Neuronal stem cell (in vitro differentiated cells): ENCODE data around the gene TRAF2.
A peak's percentile ranks its signal among the peaks of the same experiment; 100 is the strongest.

ENCODE experiments used
- DNase-seq: peaks from one replicate; pipeline ENCODE4 v3.0.0-alpha.2; 2013; ENCODE audit warnings: low spot score
- H2AFZ ChIP-seq: one replicate; pipeline ENCODE4 v1.6.1; 2013; ENCODE audit warnings: mild to moderate bottlenecking, low read length, inconsistent platforms
- H2AK5ac ChIP-seq: 2 replicates; pipeline ENCODE4 v1.6.1; 2013; ENCODE audit warnings: low read depth, mild to moderate bottlenecking, inconsistent platforms, low read length, moderate library complexity, mixed read lengths
- H2BK120ac ChIP-seq: 2 replicates; pipeline ENCODE4 v1.6.1; 2013; ENCODE audit warnings: low read depth, mild to moderate bottlenecking, inconsistent platforms, low read length, moderate library complexity, mixed read lengths
- H2BK12ac ChIP-seq: one replicate; pipeline ENCODE4 v1.6.1; 2013; ENCODE audit warnings: low read length, inconsistent platforms
- H2BK15ac ChIP-seq: 2 replicates; pipeline ENCODE4 v1.6.1; 2013; ENCODE audit warnings: mild to moderate bottlenecking, low read length, inconsistent platforms, mixed read lengths
- H2BK5ac ChIP-seq: one replicate; pipeline ENCODE4 v1.6.1; 2013; ENCODE audit warnings: inconsistent platforms, mild to moderate bottlenecking, low read length, moderate library complexity
- H3K14ac ChIP-seq: one replicate; pipeline ENCODE4 v1.6.1; 2013; ENCODE audit warnings: low read length, inconsistent platforms
- H3K18ac ChIP-seq: 2 replicates; pipeline ENCODE4 v1.6.1; 2013; ENCODE audit warnings: low read length, inconsistent platforms
- H3K23ac ChIP-seq: 2 replicates; pipeline ENCODE4 v1.6.1; 2013; ENCODE audit warnings: low read depth, mild to moderate bottlenecking, mixed read lengths, low read length, inconsistent platforms; ENCODE audit not compliant: poor library complexity
- H3K27ac ChIP-seq: replicated peaks from 3 replicates; pipeline ENCODE4 v1.5.1; 2013; ENCODE audit warnings: low read length, inconsistent platforms
- H3K27me3 ChIP-seq, 3 experiments: 2 replicates each; pipeline ENCODE4 v1.6.1; 2013; ENCODE audit warnings: low read length in 3 of 3, mild to moderate bottlenecking in 2 of 3, inconsistent platforms in 1 of 3, low read depth in 1 of 3, mixed read lengths in 1 of 3, moderate library complexity in 1 of 3; ENCODE audit not compliant: control insufficient read depth in 3 of 3, insufficient read depth in 3 of 3
- H3K36me3 ChIP-seq, 2 donors: replicated peaks in 1 of 2; 2 replicates each; pipeline ENCODE4 v1.6.1; 2013; ENCODE audit warnings: low read length in 2 of 2; ENCODE audit not compliant: control insufficient read depth in 2 of 2, insufficient read depth in 2 of 2
- H3K4ac ChIP-seq: 2 replicates; pipeline ENCODE4 v1.6.1; 2013; ENCODE audit warnings: inconsistent platforms, mild to moderate bottlenecking, low read length, moderate library complexity
- H3K4me1 ChIP-seq, 2 donors: 1 replicate in 1 of 2; 2 replicates in 1 of 2; pipeline ENCODE4 v1.6.1; 2013; ENCODE audit warnings: low read length in 2 of 2, low read depth in 1 of 2; ENCODE audit not compliant: control insufficient read depth in 2 of 2, insufficient read depth in 1 of 2
- H3K4me2 ChIP-seq: one replicate; pipeline ENCODE4 v1.6.1; 2013; ENCODE audit warnings: mild to moderate bottlenecking, low read length, inconsistent platforms; ENCODE audit not compliant: insufficient read depth, poor library complexity, severe bottlenecking
- H3K4me3 ChIP-seq, 2 donors: 2 replicates each; pipeline ENCODE4 v1.5.1; 2013; ENCODE audit warnings: low read length in 2 of 2, mild to moderate bottlenecking in 2 of 2, inconsistent platforms in 1 of 2, moderate library complexity in 1 of 2
- H3K79me1 ChIP-seq: one replicate; pipeline ENCODE4 v1.6.1; 2013; ENCODE audit warnings: low read depth, mild to moderate bottlenecking, inconsistent platforms, low read length, moderate library complexity
- H3K9ac ChIP-seq: one replicate; pipeline ENCODE4 v1.6.1; 2013; ENCODE audit warnings: mild to moderate bottlenecking, low read depth, low read length, inconsistent platforms; ENCODE audit not compliant: poor library complexity
- H3K9me3 ChIP-seq, 2 donors: replicated peaks in 1 of 2; 2 replicates each; pipeline versions ENCODE3 to v1.6.1; 2013; ENCODE audit warnings: low read length in 2 of 2, mild to moderate bottlenecking in 2 of 2, inconsistent platforms in 1 of 2, low read depth in 1 of 2, mixed read lengths in 1 of 2, moderate library complexity in 1 of 2; ENCODE audit not compliant: control insufficient read depth in 2 of 2, insufficient read depth in 1 of 2
- H4K8ac ChIP-seq: one replicate; pipeline ENCODE4 v1.6.1; 2013; ENCODE audit warnings: low read depth, mild to moderate bottlenecking, inconsistent platforms, low read length, moderate library complexity
- H4K91ac ChIP-seq: one replicate; pipeline ENCODE4 v1.6.1; 2013; ENCODE audit warnings: low read length, low read depth, mild to moderate bottlenecking, inconsistent platforms; ENCODE audit not compliant: poor library complexity
- WGBS, 2 donors: extraction: QIAGEN DNeasy Blood & Tissue Kit; methylation state at CpG; one replicate each; pipeline ENCODE4 v1.1.7; 2013; ENCODE audit warnings: missing lambda C conversion rate in 2 of 2, mixed read lengths in 1 of 2; ENCODE audit not compliant: insufficient read length in 2 of 2, insufficient replicate concordance in 1 of 2; ENCODE audit errors: extremely low coverage in 2 of 2; 5-methylcytosine and 5-hydroxymethylcytosine counted together

TRAF2 gene

DNA sequence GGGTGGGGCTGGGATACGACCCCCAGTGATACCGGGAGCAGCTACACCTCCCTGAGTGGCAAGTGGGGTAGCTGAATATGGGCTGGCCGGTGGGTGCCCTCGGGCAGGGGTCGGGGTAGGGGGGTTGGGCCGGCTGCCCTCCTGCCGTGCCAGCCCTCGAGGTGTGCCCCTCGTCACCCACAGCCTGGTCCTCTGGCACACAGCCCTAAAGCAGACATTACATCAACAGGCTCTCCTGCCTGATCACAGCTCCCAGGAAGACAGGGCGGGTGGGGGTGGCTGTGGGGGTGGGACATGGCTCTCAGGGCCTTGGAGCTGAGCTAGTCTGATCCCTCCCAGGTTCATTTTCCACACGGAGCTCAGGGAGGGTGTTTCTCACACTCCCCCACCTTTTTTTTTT is 35.0 kb downstream of the TRAF2 start:
- Histone ChIP-seq H3K23ac (no peak overlapping the region), H3K4me1 (no peaks in the 10 kb centered on the region), H3K79me1 (peaks cover 4% of the 10 kb centered on the region), H4K8ac (no peak overlapping the region), H3K18ac (no peak overlapping the region), H2AFZ (no peak overlapping the region), H2BK5ac (no peak overlapping the region), H4K91ac (no peak overlapping the region), H3K4ac (no peak overlapping the region), H3K27me3 (no peaks in the 10 kb centered on the region), H3K14ac (no peak overlapping the region), H3K4me2 (no peak overlapping the region), H2BK120ac (no peak overlapping the region), H3K36me3 (peaks cover 52 to 84% of the 10 kb centered on the region in 2 donors), H3K27ac (no peak overlapping the region), H3K9me3 (no peaks in the 10 kb centered on the region), H3K4me3 (no peak overlapping the region), H2AK5ac (no peak overlapping the region), H2BK12ac (no peak overlapping the region), H3K9ac (no peak overlapping the region), H2BK15ac (no peak overlapping the region)
- DNase-seq: no peak
- WGBS, 2 donors: no CpG with 5 or more reads among the region's 11 CpGs

DNA sequence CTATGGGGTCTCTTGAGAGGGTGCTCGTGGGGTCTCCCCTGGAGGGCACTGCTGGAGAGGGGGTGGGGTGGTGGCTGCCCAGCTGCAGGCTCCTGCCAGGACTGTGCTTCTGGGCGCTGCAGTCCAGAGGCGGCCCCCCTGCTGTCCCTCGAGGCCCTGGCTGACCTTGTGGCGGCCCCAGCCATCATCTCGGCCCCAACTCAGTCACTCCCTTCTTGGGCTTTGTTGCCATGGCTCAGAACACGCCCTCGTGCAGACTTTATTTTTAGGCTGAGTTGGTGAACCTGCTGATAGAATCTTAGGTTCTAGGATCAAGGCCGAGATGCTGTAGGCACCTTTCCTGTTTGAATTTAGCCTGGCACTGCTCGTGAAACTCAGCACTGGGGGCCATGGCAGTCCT is 35.4 kb downstream of the TRAF2 start:
- H3K4me2 ChIP-seq: no peak overlapping the region
- no peak overlapping the region for H2BK5ac ChIP-seq
- peaks cover 5% of the 10 kb centered on the region for H3K79me1 ChIP-seq
- H3K14ac ChIP-seq: no peak overlapping the region
- WGBS, 2 donors: no CpG with 5 or more reads among the region's 10 CpGs
- no peak overlapping the region for H3K4ac ChIP-seq
- no peak overlapping the region for H3K9ac ChIP-seq
- no peaks in the 10 kb centered on the region for H3K4me1 ChIP-seq
- H2BK15ac ChIP-seq: no peak overlapping the region
- H2BK120ac ChIP-seq: no peak overlapping the region
- H2BK12ac ChIP-seq: no peak overlapping the region
- no peak overlapping the region for H4K8ac ChIP-seq
- H3K9me3 ChIP-seq: no peaks in the 10 kb centered on the region
- no peak overlapping the region for H3K27ac ChIP-seq
- H3K18ac ChIP-seq: no peak overlapping the region
- H3K27me3 ChIP-seq: no peaks in the 10 kb centered on the region
- peaks cover 51 to 84% of the 10 kb centered on the region in 2 donors for H3K36me3 ChIP-seq
- peak overlapping the region; percentile 43 for H3K23ac ChIP-seq
- no peak overlapping the region for H4K91ac ChIP-seq
- H3K4me3 ChIP-seq: no peak overlapping the region
- no peak for DNase-seq
- H2AK5ac ChIP-seq: no peak overlapping the region
- no peak overlapping the region for H2AFZ ChIP-seq

DNA sequence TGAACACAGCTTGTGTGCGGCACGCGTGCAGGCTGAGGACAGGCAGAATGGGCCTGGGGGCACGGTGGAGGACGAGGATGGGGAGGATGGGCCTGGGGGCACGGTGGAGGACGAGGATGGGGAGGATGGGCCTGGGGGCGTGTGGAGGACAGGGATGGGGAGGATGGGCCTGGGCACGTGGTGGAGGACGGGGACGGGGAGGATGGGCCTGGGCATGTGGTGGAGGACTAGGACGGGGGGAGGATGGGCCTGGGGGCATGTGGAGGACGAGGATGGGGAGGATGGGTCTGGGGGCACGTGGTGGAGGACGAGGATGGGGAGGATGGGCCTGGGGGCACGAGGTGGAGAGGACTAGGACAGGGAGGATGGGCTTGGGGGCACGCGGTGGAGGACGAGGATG is 36.2 kb downstream of the TRAF2 start:
- Histone ChIP-seq H3K23ac (peak overlapping the region; percentile 18), H3K79me1 (peaks cover 5% of the 10 kb centered on the region), H3K4me1 (no peaks in the 10 kb centered on the region), H2BK120ac (no peak overlapping the region), H3K4me3 (no peak overlapping the region), H3K9ac (peak overlapping the region; percentile 44), H3K4ac (no peak overlapping the region), H3K4me2 (no peak overlapping the region), H2BK5ac (no peak overlapping the region), H2BK12ac (no peak overlapping the region), H3K27me3 (no peaks in the 10 kb centered on the region), H3K9me3 (no peaks in the 10 kb centered on the region), H4K8ac (no peak overlapping the region), H2AFZ (no peak overlapping the region), H3K36me3 (peaks cover 50 to 84% of the 10 kb centered on the region in 2 donors), H3K14ac (peak overlapping the region; percentile 56), H2BK15ac (no peak overlapping the region), H3K18ac (no peak overlapping the region), H4K91ac (no peak overlapping the region), H2AK5ac (no peak overlapping the region), H3K27ac (no peak overlapping the region)
- no CpG with 5 or more reads among the region's 19 CpGs for WGBS, 2 donors
- DNase-seq: no peak

DNA sequence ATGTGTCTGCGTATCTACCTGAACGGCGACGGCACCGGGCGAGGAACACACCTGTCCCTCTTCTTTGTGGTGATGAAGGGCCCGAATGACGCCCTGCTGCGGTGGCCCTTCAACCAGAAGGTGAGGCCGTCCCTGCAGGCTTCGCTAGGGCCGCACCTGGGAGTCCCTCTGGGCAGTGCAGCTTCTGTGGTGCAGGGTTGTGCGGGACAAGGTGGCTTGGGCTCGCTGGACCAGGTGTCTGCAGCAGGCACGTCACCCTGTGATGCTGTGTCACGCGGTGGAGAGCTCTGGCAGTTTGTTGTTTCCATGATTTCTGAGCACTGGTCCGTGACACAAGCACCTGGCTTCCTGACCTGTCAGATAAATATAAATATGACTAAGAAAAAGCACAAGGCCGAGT is 37.6 kb downstream of the TRAF2 start:
- H3K79me1 ChIP-seq: peaks cover 3% of the 10 kb centered on the region
- H3K23ac ChIP-seq: peak overlapping the region; percentile 73
- no peak overlapping the region for H2AK5ac ChIP-seq
- H2BK15ac ChIP-seq: no peak overlapping the region
- no peak overlapping the region for H3K4me3 ChIP-seq
- no peak overlapping the region for H3K9ac ChIP-seq
- WGBS, 2 donors: no CpG with 5 or more reads among the region's 19 CpGs
- no peak overlapping the region for H2AFZ ChIP-seq
- H3K27me3 ChIP-seq: no peaks in the 10 kb centered on the region
- H3K4me1 ChIP-seq: no peaks in the 10 kb centered on the region
- no peak overlapping the region for H3K14ac ChIP-seq
- H2BK5ac ChIP-seq: no peak overlapping the region
- no peak overlapping the region for H2BK12ac ChIP-seq
- H3K4me2 ChIP-seq: no peak overlapping the region
- no peak overlapping the region for H4K8ac ChIP-seq
- no peak overlapping the region for H3K27ac ChIP-seq
- H3K9me3 ChIP-seq: no peaks in the 10 kb centered on the region
- H3K18ac ChIP-seq: peak overlapping the region; percentile 48
- H4K91ac ChIP-seq: no peak overlapping the region
- peaks cover 47 to 85% of the 10 kb centered on the region in 2 donors for H3K36me3 ChIP-seq
- DNase-seq: no peak
- no peak overlapping the region for H2BK120ac ChIP-seq
- H3K4ac ChIP-seq: no peak overlapping the region
